GM18498 (cell line): ENCODE measurements around the gene MAGI1.
"Not testable (repeated sequence)": the region's sequence is repeated elsewhere in the genome, so short reads cannot be mapped to it uniquely, and the experiment has no call there.

ENCODE experiments used
- ATAC-seq: cut with Tn5 transposase; IDR thresholded peaks from one replicate; pipeline ENCODE4 v1.9.1; 2021; ENCODE audit warnings: mild to moderate bottlenecking, moderate library complexity; ENCODE audit not compliant: unreplicated experiment

The MAGI1 gene

DNA sequence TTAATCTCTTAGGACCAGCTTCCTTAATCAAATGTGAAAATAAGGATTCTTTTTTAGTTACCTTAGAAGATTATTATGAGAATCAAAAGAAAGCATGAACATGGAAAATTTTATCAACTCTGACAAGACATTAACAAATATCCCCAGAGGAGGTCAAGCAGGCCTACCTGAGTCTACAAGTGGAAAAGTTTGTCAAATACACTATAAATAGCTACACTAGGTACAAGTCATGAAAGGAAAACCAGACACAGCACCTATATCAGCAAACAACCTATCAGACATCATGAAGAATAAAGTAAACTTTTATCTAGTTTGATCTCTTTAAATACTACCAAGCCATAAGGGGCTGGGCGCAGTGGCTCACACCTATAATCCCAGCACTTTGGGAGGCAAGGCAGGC lies 126.1 kb downstream of the MAGI1 start:
- ATAC-seq, result no peak

GRCh38 chr3:65908588-65908987 lies 130.1 kb downstream of the MAGI1 start:
- ATAC-seq, result no peak

- no peak for ATAC-seq
Measured at GRCh38 chr3:65907232-65908130, 131.2 kb downstream of the MAGI1 start.

- no peak for ATAC-seq
Measured at GRCh38 chr3:65905771-65906170, 132.9 kb downstream of the MAGI1 start.

- no peak for ATAC-seq
Measured at GRCh38 chr3:65904016-65904415, 134.7 kb downstream of the MAGI1 start.

DNA sequence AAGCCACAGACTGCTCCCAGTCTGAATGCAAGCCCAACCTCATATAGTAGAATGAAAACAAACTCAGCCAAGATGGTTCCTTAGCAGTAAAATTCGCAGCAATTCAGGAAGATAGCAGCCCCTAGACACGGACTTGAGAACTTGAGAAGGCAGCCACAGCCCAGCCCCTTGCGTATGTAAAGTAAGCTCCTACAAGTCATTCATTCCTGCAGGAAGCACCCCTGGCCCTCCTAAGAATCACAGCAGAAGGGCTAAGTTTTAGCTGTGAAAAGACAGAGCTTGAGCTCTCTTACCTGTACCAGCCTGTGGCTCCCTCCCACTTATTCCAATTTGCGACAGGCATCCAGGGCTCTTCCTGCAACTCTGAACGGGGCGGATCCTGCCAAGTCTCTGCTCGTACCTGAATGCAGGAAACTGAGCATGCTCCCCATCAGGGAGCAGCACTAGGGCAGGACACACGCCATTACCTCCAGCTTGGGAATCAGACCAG lies 136.4 kb downstream of the MAGI1 start:
- no peak for ATAC-seq

DNA sequence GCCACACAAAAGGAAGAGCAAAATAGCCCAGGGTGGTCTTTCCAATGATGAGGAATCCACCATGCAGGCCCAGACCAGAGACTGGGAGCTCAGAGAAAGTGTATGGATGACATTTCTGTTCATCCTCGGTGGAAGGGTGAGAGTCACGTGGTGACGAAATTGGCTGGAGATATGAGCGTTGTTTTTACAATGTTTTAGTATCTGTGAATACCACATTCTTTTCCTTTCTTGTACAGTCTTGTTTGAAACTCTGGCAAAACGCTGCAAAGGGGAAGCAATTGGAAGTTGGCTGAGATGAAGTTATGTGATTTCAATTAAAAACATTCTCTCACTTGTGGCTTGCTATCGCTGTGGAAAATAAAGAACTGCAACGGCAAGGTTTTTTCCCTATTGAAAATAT lies 137.5 kb downstream of the MAGI1 start:
- no peak for ATAC-seq

DNA sequence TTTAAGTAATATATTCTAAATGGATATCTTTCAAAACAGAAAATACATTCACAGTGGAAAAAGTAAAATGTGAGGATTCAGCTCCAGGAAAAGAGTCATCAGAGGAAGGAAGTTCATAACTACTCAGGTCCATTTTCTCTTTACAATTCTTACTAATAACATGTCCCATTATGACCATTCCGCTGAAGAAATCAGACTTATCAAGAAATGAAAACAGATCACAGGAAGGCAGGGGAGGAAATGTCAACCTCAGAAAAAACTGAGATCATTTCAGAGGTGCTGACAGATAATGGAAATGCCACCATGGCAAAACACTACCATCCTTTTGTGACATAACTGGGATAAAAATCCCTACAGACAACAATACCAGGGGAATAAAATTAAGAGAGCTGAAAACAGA lies 139.5 kb downstream of the MAGI1 start:
- ATAC-seq, result no peak

DNA sequence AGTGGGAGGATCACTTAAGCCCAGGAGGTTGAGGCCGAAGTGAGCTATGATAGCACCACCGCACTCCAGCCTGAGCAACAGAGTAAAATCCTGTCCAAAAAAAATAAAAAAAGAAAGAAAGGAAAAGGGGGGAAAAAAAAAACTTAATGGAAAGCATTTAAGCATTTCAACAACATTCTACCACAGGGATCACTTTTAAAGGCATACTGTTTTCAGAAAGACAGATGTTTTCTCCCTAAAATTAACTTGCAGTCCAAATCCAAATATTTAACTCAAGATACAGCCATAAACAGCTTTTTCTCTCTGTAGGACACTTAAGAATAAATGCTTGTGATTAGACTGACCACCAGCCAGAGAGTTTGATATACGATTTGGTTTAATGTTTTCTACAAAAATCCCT lies 141.0 kb downstream of the MAGI1 start:
- no peak for ATAC-seq

GRCh38 chr3:65896321-65896720 lies 142.4 kb downstream of the MAGI1 start:
- ATAC-seq, result no peak

DNA sequence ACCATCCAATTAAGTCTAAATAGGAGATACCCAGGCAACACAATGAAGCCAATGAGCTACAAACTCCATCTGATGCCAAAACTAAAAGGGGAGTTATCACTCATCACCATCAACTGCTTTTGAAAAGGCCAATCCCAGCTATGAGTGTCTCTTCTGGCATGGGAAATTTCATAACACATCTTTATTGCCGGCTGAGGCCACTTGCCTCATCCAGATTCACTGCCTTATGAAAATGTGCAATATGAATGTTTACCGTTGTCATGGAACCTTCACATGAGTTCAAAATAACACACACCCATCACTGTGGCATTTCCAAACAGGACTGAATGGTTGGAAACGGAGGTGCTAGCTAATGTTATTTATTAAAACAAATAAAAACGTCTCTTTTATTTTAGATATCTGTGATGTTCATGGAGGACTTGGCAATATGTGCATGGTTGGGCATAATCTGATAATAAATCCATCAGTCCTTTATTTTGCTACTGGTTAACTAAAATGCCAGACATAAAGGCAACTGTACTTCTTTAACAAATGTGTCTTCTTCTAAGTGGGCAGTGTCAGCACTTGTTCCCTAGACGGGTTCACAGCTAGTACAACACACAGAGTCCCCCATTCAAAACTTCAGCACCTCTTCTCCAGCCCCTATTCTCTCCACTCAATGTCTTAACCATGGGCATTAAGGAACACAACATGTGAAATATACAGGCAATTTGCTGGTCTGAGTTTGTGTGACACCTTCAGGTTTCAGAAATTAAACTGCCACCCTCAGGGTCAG lies 143.9 kb downstream of the MAGI1 start:
- ATAC-seq, result no peak

GRCh38 chr3:65894126-65894525 lies 144.6 kb downstream of the MAGI1 start:
- no peak for ATAC-seq

GRCh38 chr3:65893631-65894030 lies 145.1 kb downstream of the MAGI1 start:
- ATAC-seq, result no peak

DNA sequence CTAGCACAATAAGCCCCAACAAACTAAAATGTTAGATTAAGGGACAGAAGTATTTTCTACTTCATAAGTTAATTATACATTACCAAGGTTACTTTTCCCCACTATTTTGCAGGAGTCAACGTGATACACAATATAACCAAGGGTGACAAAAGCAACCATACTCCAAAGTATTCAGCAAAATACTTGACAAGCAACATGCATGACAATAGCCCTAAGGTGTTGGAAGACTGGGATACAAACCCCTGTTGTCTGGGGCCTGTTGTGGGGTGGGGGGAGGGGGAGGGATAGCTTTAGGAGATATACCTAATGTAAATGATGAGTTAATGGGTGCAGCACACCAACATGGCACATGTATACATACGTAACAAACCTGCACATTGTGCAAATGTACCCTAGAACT lies 147.2 kb downstream of the MAGI1 start:
- not testable (repeated sequence) for ATAC-seq

- ATAC-seq, result no peak
Measured at GRCh38 chr3:65890328-65890727, 148.4 kb downstream of the MAGI1 start.

GRCh38 chr3:65889707-65890099 lies 149.0 kb downstream of the MAGI1 start:
- ATAC-seq, result no peak

DNA sequence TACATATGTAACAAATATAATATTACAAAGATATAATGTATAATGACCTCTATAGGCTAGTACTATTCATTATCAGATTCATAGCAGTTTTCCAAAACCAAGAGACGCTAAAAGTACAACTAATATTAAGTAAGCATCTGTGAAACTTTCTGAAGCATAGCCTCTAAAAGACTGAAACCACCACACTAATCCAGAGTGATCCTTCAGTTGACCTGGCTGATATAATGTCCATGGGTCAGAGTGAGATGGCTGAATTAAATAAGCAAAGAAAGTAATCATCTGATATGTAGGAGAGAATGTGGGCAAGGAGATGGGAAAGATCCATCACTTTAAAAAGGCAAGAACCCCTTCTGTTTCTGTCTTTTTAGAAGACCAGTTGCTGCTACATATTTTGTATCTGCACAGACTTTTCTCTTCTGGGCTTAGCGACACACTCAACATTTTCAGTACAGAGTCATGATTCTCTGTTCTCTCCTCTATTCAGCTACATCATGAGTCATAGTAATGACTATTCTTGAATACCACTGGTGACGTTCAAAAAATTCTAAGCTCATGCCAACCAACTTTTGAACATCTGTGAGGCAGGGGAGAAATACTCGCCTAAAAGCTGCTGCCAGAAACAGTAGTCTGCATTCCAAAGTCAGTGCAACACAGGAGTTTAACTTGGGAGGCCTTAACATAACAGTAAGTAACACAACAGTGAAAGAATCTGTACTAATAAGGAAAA lies 149.6 kb downstream of the MAGI1 start:
- ATAC-seq, result no peak

- no peak for ATAC-seq
Measured at GRCh38 chr3:65888196-65888595, 150.5 kb downstream of the MAGI1 start.

DNA sequence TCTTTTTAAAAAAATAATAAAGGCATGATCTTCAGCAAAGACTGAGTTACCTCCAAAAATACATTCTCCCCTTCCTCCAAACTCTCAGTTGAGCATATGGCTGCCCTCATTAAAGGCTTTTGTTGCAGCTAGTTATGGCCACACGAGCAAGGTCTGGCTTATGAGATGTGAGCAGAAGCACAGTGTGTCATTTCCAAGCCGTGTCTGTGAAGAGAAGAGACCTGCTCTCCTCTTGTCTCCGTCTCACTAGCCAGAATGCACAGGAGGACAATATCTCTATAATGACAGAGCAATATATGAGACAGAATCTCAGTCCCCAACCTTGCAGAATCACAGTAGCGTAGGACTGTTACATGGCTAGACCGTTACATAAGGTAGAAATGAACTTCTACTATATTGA lies 152.3 kb downstream of the MAGI1 start:
- no peak for ATAC-seq

- ATAC-seq, result no peak
Measured at GRCh38 chr3:65884071-65884470, 154.6 kb downstream of the MAGI1 start.

- no peak for ATAC-seq
Measured at GRCh38 chr3:65883613-65884012, 155.1 kb downstream of the MAGI1 start.
